PC-3 (cell line): ENCODE data around the gene ERCC5. TPM values are rescaled to one million over a fixed set of nuclear protein-coding genes. Genes with fewer than 3 reads are reported as not detected.

Source experiments
- ATAC-seq: fragments of 200-7000 bp; cut with Tn5 transposase; 2 replicates; pipeline ENCODE4 v1.9.1; 2020; ENCODE audit warnings: mild to moderate bottlenecking, moderate library complexity
- BruUV-seq: library from RNA; stranded (reverse); fragments of 400-500 nt; replicated peaks from 2 replicates; lab custom pipeline; 2021; lab: Mats Ljungman, UMichigan
- CTCF ChIA-PET: fragments of 300-600 bp; sonication (Branson Sonifier 250); formaldehyde crosslinking; loops from one replicate; lab custom pipeline; 2022; ENCODE audit warnings: antibody characterized with exemption; lab: Charles Lee
- POLR2A ChIA-PET: fragments of 300-600 bp; sonication (Branson Sonifier 250); formaldehyde crosslinking; loops from one replicate; lab custom pipeline; 2022; ENCODE audit warnings: antibody characterized with exemption; ENCODE audit not compliant: unreplicated experiment; lab: Charles Lee
- DNase-seq: peaks from one replicate; pipeline ENCODE4 v3.0.0-alpha.2; 2015
- H2AFZ ChIP-seq: fragments of 300-600 bp; sonication (generic); 2 replicates; pipeline ENCODE4 v1.6.0; 2016; ENCODE audit warnings: antibody characterized with exemption, low read length
- H3F3A ChIP-seq: fragments of 300-600 bp; sonication (generic); one replicate; pipeline ENCODE4 v1.6.0; 2017; ENCODE audit warnings: antibody characterized with exemption, low read length, control low read depth, mild to moderate bottlenecking; ENCODE audit not compliant: unreplicated experiment
- H3K27ac ChIP-seq: fragments of 300-600 bp; sonication (generic); 2 replicates; pipeline ENCODE4 v1.5.1; 2016; ENCODE audit warnings: mild to moderate bottlenecking, low read length
- H3K27me3 ChIP-seq: fragments of 300-600 bp; sonication (generic); 2 replicates; pipeline ENCODE4 v1.6.1; 2016; ENCODE audit warnings: low read length, mixed read lengths
- H3K36me3 ChIP-seq: fragments of 300-600 bp; sonication (generic); 2 replicates; pipeline ENCODE4 v1.6.1; 2016; ENCODE audit warnings: low read depth, mixed run types, low read length, mixed read lengths
- H3K4me1 ChIP-seq: fragments of 300-600 bp; sonication (generic); 2 replicates; pipeline ENCODE4 v1.5.1; 2016; ENCODE audit warnings: low read length; ENCODE audit not compliant: insufficient read depth
- H3K4me2 ChIP-seq: fragments of 300-600 bp; sonication (generic); 2 replicates; pipeline ENCODE4 v1.6.0; 2016; ENCODE audit warnings: low read length
- H3K4me3 ChIP-seq: fragments of 300-600 bp; sonication (generic); 2 replicates; pipeline ENCODE4 v1.5.1; 2016; ENCODE audit warnings: mild to moderate bottlenecking, low read length, mixed read lengths
- H3K79me2 ChIP-seq: fragments of 300-600 bp; sonication (generic); 2 replicates; pipeline ENCODE4 v1.6.1; 2017; ENCODE audit warnings: low read length, mixed read lengths
- H3K9ac ChIP-seq: fragments of 300-600 bp; sonication (generic); 2 replicates; pipeline ENCODE4 v1.6.0; 2016; ENCODE audit warnings: mild to moderate bottlenecking, low read length
- H3K9me2 ChIP-seq: fragments of 300-600 bp; sonication (generic); replicated peaks from 2 replicates; pipeline ENCODE4 v1.6.1; 2016; ENCODE audit warnings: mixed run types, low read length, mixed read lengths
- H3K9me3 ChIP-seq: fragments of 300-600 bp; sonication (generic); 2 replicates; pipeline ENCODE4 v1.6.1; 2016; ENCODE audit warnings: low read length, mixed read lengths
- H4K20me1 ChIP-seq: fragments of 300-600 bp; sonication (generic); 2 replicates; pipeline ENCODE4 v1.6.1; 2016; ENCODE audit warnings: low read length, mixed read lengths
- EZH2 ChIP-seq: fragments of 300-600 bp; sonication (generic); IDR thresholded peaks from one replicate; pipeline ENCODE4 v1.6.1; 2017; ENCODE audit warnings: antibody characterized with exemption, mild to moderate bottlenecking, low read length; ENCODE audit not compliant: unreplicated experiment
- EZH2phosphoT487 ChIP-seq: fragments of 300-600 bp; sonication (generic); IDR thresholded peaks from 2 replicates; pipeline ENCODE4 v1.6.1; 2018; ENCODE audit warnings: mild to moderate bottlenecking, antibody characterized with exemption, low read length, borderline replicate concordance
- intact Hi-C: fragments of 100-400 bp; cut with micrococcal nuclease; formaldehyde crosslinking; loops from 2 replicates; pipeline ENCODE4 v1.9.0; 2023
- total RNA-seq: library from RNA; depleted of rRNA; stranded (reverse); fragments of >200 nt; gene quantifications from 2 replicates; pipeline ENCODE4 v1.2.3, GENCODE V29; 2014
- TF ChIP-seq, protein P1 (sequence below): fragments of 300-600 bp; sonication (generic); conservative IDR thresholded peaks from 2 replicates; pipeline ENCODE4 v1.5.1; 2017; ENCODE audit warnings: antibody characterized with exemption, low read depth, mild to moderate bottlenecking, low read length

Gene ERCC5
- total RNA-seq, 1 experiment from 2014 or later = 19.3 TPM

DNA sequence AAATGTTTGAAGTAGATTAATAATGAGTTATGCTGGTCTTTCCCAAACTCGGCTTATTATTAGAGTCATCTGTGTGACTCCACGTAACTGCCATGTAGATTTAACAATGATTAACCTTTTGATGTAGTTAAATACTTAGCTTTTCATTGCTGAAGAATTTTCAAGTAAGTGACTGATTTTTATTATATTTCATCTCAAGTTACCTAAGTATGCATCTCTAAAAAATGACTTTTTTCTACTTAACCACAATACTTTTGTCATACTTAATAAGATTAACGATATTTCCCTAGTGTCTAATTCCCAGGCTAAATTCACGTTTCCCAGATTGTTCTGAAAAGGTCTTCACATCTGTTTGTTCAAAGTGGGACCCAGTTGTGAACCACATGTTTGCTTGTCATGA lies 29.1 kb upstream of the ERCC5 start:
- no peaks in the 10 kb centered on the region for H4K20me1 ChIP-seq
- H3K4me3 ChIP-seq = no peak overlapping the region
- ATAC-seq (no peak), DNase-seq (no peak)
- TF ChIP-seq, protein P1, sequence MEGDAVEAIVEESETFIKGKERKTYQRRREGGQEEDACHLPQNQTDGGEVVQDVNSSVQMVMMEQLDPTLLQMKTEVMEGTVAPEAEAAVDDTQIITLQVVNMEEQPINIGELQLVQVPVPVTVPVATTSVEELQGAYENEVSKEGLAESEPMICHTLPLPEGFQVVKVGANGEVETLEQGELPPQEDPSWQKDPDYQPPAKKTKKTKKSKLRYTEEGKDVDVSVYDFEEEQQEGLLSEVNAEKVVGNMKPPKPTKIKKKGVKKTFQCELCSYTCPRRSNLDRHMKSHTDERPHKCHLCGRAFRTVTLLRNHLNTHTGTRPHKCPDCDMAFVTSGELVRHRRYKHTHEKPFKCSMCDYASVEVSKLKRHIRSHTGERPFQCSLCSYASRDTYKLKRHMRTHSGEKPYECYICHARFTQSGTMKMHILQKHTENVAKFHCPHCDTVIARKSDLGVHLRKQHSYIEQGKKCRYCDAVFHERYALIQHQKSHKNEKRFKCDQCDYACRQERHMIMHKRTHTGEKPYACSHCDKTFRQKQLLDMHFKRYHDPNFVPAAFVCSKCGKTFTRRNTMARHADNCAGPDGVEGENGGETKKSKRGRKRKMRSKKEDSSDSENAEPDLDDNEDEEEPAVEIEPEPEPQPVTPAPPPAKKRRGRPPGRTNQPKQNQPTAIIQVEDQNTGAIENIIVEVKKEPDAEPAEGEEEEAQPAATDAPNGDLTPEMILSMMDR = no peak
- TF ChIP-seq EZH2 (no peak), EZH2phosphoT487 (no peak)
- H3K27me3 ChIP-seq = no peaks in the 10 kb centered on the region
- no peaks in the 10 kb centered on the region for H3K9me2 ChIP-seq
- no peaks in the 10 kb centered on the region for H3K4me1 ChIP-seq
- ChIA-PET POLR2A (no interaction called here), CTCF (no interaction called here)
- no peaks in the 10 kb centered on the region for H3F3A ChIP-seq
- no TSS peak for BruUV-seq
- H3K79me2 ChIP-seq = 0 out of 2 replicates have a peak, but pooled peaks cover 4% of the 10 kb centered on the region
- H3K4me2 ChIP-seq = no peak overlapping the region
- intact Hi-C loops = no loop called here
- no peak overlapping the region; the same call in 1 of the 2 replicates for H3K27ac ChIP-seq
- H2AFZ ChIP-seq = no peak overlapping the region
- no peak overlapping the region for H3K9ac ChIP-seq
- no peaks in the 10 kb centered on the region for H3K9me3 ChIP-seq
- no peaks in the 10 kb centered on the region for H3K36me3 ChIP-seq

DNA sequence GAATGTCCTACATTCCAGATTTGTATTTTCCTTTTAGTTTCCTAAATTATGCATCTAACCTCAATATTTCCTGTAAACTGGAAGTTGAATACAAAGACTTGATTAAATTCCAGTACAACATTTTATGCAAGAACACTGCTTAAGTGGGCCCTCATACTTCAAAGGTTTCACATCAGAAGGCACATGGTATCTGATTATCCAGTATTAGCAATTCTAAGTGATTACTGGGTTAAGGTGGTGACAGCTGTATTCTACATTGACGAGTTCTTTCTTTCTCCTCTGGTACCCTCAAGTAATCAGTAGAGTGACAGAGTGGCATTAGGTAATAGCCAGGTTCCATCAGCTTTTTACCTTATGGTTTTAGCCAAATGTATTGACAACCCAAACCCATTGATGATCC lies 28.6 kb upstream of the ERCC5 start:
- H3F3A ChIP-seq = no peaks in the 10 kb centered on the region
- H4K20me1 ChIP-seq = no peaks in the 10 kb centered on the region
- H2AFZ ChIP-seq = no peak overlapping the region
- no peak overlapping the region; the same call in 1 of the 2 replicates for H3K27ac ChIP-seq
- TF ChIP-seq, protein P1 = no peak
- TF ChIP-seq EZH2 (no peak), EZH2phosphoT487 (no peak)
- intact Hi-C loops = no loop called here
- no peaks in the 10 kb centered on the region for H3K9me3 ChIP-seq
- ChIA-PET CTCF (no interaction called here), POLR2A (no interaction called here)
- no peak overlapping the region for H3K4me3 ChIP-seq
- H3K79me2 ChIP-seq = 0 out of 2 replicates have a peak, but pooled peaks cover 4% of the 10 kb centered on the region
- no peaks in the 10 kb centered on the region for H3K27me3 ChIP-seq
- H3K4me1 ChIP-seq = no peaks in the 10 kb centered on the region
- ATAC-seq = no peak
- no peak overlapping the region for H3K4me2 ChIP-seq
- H3K9me2 ChIP-seq = no peaks in the 10 kb centered on the region
- no TSS peak for BruUV-seq
- H3K36me3 ChIP-seq = no peaks in the 10 kb centered on the region
- no peak overlapping the region for H3K9ac ChIP-seq
- DNase-seq = no peak

DNA sequence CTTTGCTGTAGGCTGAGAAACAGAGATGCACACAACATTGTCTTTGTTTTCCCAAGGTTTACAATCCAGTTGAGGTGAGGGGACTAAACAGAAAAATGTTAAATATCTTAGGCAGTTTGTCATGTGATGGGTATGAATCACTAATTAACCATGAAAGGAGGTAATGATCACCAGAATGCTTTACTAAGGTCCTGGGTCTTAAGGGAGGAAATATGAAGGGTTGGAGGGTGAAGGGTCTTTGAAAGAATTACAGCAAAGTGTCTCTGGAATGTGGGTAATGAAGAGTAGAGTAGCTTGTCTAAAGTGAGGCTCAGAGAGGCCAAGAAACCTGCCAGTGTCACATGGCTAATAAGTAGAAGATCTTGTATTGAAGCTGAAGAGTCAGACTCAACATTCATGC lies 27.9 kb upstream of the ERCC5 start:
- no TSS peak for BruUV-seq
- Histone ChIP-seq H3K9ac (no peak overlapping the region), H3K4me1 (no peaks in the 10 kb centered on the region), H2AFZ (no peak overlapping the region), H3F3A (no peaks in the 10 kb centered on the region), H3K36me3 (no peaks in the 10 kb centered on the region), H3K4me3 (no peak overlapping the region), H3K9me3 (no peaks in the 10 kb centered on the region), H3K27ac (no peak overlapping the region), H3K4me2 (no peak overlapping the region), H3K79me2 (0 out of 2 replicates have a peak, but pooled peaks cover 4% of the 10 kb centered on the region), H3K27me3 (no peaks in the 10 kb centered on the region), H4K20me1 (no peaks in the 10 kb centered on the region), H3K9me2 (no peaks in the 10 kb centered on the region)
- ChIA-PET POLR2A (no interaction called here), CTCF (no interaction called here)
- ATAC-seq = no peak
- no peak for TF ChIP-seq EZH2phosphoT487
- TF ChIP-seq, protein P1 = no peak
- no peak for TF ChIP-seq EZH2
- DNase-seq = no peak
- intact Hi-C loops = no loop called here
